ENCODE data around the gene MYRFL.
A peak's percentile ranks its signal among the peaks of the same experiment; 100 is the strongest.

MYRFL gene

GRCh38 chr12:69961246-69961645 lies 136.2 kb downstream of the MYRFL start:
- TF ChIP-seq CTCF (conservative IDR thresholded peaks at IDR 0.05; ENCODE audit: low read length) = no peak
- no peak overlapping the region for H3K4me3 ChIP-seq (ENCODE audit: low read length)
- no peak for DNase-seq (ENCODE audit: low read depth)

- peak; percentile 79 for DNase-seq (ENCODE audit: low read depth)
- no peak for TF ChIP-seq CTCF (conservative IDR thresholded peaks at IDR 0.05; ENCODE audit: low read length)
- H3K4me3 ChIP-seq (ENCODE audit: low read length) = no peak overlapping the region
Observed at GRCh38 chr12:69966409-69966808, 141.4 kb downstream of the MYRFL start.

GRCh38 chr12:69966839-69967238 lies 141.8 kb downstream of the MYRFL start:
- no peak for TF ChIP-seq CTCF (conservative IDR thresholded peaks at IDR 0.05; ENCODE audit: low read length)
- DNase-seq (ENCODE audit: low read depth) = no peak
- H3K4me3 ChIP-seq (ENCODE audit: low read length) = no peak overlapping the region

GRCh38 chr12:69969011-69969410 lies 144.0 kb downstream of the MYRFL start:
- H3K4me3 ChIP-seq (ENCODE audit: low read length) = no peak overlapping the region
- no peak for DNase-seq (ENCODE audit: low read depth)
- no peak for TF ChIP-seq CTCF (conservative IDR thresholded peaks at IDR 0.05; ENCODE audit: low read length)

- H3K4me3 ChIP-seq (ENCODE audit: low read length) = no peak overlapping the region
- DNase-seq (ENCODE audit: low read depth) = no peak
- TF ChIP-seq CTCF (conservative IDR thresholded peaks at IDR 0.05; ENCODE audit: low read length) = no peak
Observed at GRCh38 chr12:69972136-69972535, 147.1 kb downstream of the MYRFL start.

GRCh38 chr12:69978020-69978419 lies 153.0 kb downstream of the MYRFL start:
- H3K4me3 ChIP-seq (ENCODE audit: low read length) = no peak overlapping the region
- TF ChIP-seq CTCF (conservative IDR thresholded peaks at IDR 0.05; ENCODE audit: low read length) = no peak
- no peak for DNase-seq (ENCODE audit: low read depth)

GRCh38 chr12:69981881-69982475 lies 157.0 kb downstream of the MYRFL start:
- DNase-seq (ENCODE audit: low read depth) = peak; percentile 59
- TF ChIP-seq CTCF (conservative IDR thresholded peaks at IDR 0.05; ENCODE audit: low read length) = no peak
- H3K4me3 ChIP-seq (ENCODE audit: low read length) = no peak overlapping the region

All from AG10803 (cell line).